HG02852 (cell line): ENCODE data around the gene SH3TC1.

Experiments
- ATAC-seq: cut with Tn5 transposase; IDR thresholded peaks from one replicate; pipeline ENCODE4 v1.9.1; 2021; ENCODE audit warnings: mild to moderate bottlenecking, moderate library complexity; ENCODE audit not compliant: unreplicated experiment

The SH3TC1 gene

DNA sequence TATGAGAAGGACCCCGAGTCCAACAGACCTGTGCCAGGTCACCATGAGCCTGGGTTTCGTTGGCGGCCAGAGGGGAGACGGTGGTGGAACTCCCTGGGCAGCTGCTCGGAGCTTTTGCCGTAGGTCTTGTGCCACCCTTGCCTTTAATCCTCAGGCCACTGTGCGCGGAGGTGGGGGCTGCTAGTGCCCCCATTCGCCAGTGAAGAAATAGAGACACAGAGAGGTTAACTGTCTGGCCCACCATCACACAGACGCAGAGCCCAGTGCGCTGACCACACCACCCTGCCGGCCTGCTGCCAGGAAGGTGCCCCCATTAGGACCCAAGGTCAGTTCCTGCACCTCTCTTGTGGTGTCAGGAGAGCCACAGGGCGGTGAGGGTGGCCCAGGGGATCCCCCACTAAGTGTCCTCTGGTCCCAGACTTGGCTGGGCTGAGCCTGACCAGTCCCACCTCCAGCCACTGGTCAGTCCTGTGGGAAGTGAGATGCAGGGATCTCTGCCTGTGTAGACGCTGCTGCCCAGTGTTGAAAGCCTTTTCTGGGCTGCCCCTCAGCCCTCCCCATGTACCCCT is 42.2 kb downstream of the SH3TC1 start:
- ATAC-seq, result no peak

DNA sequence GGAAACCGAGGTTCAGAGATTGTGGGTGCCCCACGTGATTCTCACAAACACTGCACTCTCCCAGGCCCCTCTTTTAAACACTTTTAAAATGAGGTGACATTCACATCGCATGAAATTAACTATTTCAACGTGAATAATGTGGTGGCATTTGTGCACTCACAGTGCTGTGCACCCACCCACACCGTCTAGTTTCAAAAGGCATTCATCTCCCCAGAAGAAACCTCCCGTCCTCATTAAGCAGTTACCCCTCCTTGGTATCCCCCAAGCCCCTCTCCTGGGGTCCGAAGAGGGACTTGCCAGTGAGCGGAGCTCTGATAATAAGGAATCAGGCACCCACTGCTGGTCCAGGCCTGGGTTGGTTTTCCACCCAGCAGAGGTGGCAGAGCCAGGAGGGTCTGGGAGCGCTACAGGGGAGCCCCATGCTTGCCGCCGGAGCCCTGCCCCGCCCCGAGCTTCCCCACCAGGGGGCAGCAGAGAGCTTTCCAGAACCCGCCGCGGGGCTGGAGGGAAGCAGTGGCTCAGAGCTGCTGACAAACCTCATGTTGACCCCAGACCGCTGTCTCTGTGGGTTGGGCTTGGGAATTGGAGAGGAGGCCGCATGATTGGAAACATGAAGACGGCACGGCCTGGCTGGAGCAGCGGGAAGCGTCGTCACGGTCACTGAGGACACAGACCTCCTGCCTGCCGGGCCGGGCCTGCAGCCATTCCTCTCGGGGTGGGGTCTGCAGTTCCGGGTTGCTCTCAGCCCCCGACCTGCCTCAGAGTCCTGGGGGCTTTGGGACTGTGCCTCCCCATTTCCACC is 43.0 kb downstream of the SH3TC1 start:
- ATAC-seq, result peak; percentile 70

DNA sequence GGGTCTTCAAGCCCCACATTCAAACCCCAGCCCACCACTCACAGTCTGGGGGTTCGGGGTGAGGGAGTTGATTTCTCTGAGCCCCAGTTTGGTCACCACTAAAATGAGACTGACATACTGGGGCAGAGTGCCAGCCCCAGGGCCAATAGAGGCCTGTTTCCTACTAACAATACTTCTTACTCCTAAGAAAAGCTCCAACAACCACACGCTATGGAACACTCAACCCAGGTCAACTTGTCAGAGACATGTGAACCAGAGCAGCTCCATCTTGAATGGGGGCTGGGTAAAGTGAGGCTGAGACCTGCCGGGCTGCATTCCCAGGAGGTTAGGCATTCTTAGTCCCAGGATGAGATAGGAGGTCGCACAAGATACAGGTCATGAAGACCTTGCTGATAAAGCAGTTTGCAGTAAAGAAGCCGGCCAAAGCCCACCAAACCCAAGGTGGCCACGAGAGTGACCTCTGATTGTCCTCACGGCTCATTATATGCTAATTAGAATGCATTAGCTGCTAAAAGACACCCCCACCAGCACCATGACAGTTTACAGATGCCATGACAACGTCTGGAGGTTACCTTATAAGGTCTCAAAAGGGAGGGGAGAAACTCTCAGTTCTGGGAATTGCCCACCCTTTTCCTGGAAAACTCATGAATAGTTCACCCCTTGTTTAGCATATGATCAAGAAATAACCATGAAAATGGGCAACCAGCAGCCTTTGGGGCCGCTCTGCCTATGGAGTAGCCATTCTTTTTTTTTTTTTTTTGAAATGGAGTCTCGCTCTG is 43.9 kb downstream of the SH3TC1 start:
- ATAC-seq, result no peak

DNA sequence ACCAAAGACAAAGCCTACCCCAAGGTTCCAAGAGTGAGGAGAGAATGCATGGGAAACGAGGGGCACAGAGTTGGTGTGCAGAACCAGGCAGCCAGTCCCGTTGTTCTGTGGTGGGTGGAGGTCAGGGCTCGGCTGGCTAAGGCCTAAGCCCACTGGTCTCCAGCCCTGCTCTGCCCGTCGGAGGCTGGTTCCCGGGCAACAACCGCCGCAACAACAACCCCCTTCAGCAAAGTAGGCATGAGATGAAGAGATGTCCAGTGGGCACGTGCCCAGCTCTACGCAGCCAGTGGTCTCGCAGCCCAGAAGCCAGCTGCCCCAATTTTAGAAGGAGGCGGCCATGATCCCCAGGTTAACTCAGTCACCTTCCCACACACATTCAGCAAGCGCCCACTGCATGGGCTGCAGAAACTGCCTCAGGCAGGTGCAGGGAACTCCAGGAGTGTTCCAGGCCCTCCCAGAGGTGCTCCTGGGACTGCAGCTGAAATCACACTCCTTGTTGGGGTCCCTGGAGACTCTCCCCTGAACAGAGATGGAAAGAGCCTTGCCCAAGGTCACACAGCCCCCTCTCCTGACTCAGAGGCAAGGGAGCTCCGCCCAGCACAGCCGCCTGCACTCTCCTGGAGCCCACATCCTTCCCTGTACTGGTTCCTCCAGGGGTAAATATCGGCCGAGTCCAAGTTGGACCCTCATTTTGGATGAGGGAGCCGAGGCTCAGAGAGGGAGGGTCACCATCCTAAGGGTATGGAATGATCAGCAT is 45.1 kb downstream of the SH3TC1 start:
- ATAC-seq, result no peak

DNA sequence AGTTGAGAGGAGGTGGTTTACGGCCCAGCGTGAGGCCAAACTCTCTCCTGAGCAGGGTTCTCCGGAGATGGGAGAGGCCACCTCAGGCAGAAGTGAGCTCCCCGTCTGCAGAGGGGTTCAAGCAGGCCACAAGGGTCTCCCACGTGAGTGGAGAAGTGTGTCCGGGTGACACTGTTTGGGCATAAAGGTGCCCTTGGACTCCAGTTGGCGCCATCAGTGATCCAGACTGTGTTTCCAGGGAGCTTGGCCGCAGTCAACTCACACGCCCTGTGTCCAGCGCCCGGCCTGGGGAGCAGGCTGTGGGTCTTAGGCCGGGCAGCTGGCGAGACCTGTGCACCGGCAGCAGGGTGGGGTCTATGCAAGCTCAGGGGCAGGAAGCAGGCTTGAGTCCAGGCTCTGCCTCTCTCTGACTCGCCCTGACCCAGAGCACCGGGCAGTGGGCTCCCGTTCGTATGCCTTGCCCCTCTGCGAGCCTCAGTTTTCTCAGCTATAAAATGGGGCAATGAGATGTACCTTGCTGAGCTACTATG is 45.9 kb downstream of the SH3TC1 start:
- ATAC-seq, result no peak

GRCh38 chr4:8245884-8246833 is 47.1 kb downstream of the SH3TC1 start:
- ATAC-seq, result no peak

DNA sequence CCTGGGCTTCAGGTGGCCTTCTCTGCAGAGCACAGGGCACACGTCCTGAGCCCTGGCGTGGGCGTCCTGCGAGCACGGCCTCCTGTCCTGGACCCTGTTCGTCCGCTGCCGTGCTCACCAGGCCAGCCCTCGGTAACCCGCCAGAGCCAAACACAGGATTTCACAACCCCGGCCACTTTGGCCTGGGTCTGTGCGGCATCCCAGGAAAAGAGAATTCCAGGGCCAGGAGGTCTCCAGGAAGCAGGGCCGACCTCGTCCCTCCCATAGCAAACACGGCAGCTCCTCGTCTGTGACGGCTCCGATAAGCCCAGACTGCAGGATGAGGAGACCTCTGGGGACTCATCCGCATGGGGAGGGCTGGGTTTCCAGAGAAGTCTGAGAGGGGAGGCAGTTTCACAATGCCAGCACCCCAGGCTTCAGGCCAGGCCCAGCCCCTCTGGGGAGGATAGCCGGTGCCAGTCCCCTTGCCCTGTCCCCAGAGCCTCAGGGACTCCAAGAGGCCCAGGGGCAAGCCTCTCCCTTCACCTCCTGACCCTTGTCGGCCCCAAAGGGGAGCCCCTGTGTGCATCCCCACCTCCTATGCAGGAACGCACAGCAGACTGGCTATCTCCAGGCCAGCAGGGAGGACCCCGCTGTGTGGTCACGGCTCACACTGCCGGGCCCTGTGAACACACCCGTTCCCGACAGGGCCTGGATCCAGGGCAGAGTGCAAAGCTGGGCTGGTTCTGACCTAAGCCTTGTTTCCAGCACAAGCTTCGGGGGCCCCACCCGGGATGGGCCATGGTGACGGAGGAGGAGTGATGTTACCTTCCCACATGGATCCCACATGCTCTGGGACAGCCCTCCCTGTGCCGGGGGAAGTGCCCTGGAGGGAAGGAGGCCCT is 48.2 kb downstream of the SH3TC1 start:
- ATAC-seq, result no peak

DNA sequence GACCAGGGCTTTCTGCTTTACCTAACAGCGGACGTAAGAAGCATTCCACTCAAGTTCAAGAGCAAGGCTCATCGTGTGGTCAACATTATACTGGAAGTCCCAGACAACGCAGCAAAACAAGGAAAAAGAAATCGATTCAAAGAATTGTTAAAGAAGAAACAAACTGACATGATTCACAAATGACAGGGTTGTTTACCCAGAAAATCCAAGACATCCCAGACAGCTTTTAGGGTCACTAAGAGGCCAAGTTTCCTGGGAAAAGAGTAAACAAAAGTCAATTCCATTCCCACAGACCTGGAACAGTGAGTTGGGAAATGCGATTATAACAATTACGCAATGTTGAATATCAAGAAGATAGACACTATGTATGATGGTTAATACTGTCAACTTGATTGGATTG is 49.0 kb downstream of the SH3TC1 start:
- no peak for ATAC-seq

DNA sequence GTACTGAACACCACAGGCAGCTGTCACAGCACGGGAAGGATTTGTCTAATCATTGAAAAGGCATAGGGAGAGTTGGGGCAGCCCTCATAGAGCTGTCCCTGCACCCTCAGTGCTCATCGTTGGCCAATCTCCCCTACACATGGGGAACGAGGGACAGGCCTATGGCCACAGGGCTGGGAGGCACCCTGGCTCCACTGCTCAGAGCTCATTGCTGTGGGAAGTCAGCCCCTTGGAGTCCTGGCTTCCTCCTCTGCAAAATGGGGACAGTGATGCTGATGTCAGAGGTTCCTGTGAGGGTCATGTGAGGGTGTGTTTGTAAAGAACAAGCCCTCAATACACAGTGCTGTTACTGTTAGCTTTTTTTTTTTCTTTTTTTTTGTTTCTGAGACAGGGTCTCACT is 51.1 kb downstream of the SH3TC1 start:
- ATAC-seq, result no peak

- ATAC-seq, result no peak
Measured at GRCh38 chr4:8250637-8251036, 51.5 kb downstream of the SH3TC1 start.

GRCh38 chr4:8251110-8251883 is 52.2 kb downstream of the SH3TC1 start:
- ATAC-seq, result no peak

- no peak for ATAC-seq
Measured at GRCh38 chr4:8252301-8253173, 53.4 kb downstream of the SH3TC1 start.

DNA sequence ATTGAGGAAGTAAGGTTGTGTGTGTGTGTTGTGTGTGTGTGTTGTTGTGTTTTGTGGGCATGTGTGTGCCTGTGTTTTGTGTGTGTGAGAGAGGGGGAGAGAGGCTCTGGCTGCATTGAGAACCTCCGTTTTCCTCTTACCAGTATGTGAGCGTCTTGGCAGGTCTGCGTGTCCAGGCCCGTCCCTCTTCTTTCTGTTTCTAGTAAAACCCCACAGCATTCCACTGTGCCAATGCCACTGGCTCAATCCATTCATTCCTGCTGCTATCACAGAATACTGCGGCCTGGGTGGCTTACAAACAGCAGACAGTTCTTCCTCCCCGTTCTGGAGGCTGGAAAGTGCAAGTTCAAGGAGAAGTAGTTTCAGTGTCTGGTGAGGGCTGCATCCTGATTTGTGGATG is 55.0 kb downstream of the SH3TC1 start:
- ATAC-seq, result no peak

DNA sequence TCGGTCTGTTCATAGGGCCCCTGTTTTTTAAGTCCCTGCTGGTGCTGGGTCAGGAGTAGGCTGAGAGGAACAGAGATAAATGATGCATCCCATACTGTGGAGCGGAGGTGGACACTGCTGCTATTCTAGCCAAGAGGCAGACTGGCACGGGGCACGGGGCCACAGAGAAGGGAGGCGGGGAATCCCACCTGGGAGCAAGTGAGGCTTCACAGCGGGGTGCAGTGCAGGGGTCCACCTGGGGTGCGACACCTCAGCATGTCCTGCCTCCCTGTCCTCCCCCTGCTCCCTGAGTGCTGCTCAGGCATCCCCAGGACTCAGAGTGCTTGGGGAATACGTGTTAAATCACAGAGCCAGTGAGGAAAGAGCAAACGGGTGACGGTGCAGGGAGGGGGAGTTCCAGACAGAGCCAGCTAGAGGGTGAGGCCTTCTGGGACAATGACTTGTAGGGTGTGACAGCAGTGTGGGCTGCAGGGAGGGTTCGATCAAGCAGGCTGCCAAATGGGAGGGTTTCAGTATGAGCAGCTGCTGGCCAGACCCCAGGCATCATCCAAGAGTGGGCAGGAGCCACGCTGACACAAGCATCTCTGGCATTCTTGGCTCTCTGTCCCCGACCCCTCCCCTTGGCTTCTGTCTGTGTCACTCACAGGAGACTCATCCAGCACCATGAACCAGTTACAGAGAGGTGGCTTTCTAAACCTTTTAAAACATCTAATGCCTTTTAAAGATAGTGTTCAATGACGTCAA is 56.8 kb downstream of the SH3TC1 start:
- no peak for ATAC-seq

DNA sequence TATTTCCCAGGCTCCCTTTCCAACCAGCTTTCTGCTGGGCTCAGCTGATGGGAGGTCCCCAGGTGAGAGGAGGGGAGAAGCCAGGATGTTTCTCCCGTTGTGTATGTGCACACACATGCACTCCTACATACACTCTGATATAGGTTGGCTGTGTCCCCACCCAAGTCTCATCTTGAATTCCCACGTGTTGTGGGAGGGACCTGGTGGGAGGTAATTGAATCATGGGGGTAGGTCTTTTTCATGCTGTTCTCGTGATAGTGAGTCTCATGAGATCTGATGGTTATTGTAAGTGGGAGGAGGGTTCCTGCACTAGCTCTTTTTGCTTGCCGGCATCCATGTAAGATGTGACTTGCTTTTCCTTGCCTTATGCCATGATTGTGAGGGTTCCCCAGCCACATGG is 58.8 kb downstream of the SH3TC1 start:
- no peak for ATAC-seq

GRCh38 chr4:8258552-8259212 is 59.6 kb downstream of the SH3TC1 start:
- ATAC-seq, result no peak
